ENCODE measurements around the gene FAM83D.

The FAM83D gene

GRCh38 chr20:38926142-38926933, at the start of gene FAM83D:
Gene FAM83D (plus strand): TSS chr20:38926417. CDS start chr20:38926443, 26 bp downstream.
- peak; percentile 93 to 98 for DNase-seq

DNA sequence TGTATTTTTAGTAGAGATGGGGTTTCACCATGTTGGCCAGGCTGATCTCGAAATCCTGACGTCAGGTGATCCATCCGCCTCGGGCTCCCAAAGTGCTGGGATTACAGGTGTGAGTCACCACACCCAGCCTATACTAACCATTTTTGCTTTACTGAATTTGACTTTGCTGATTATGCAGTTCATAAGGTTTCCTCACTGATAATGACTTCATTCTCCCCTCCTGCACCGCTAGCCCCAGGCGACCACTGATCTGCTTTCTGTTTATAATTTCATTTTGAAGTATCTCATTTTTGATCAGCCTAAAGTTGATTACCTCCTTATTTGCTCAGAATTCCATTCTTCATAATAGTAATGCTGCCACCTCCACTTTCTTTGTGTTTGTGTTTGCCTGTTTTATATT, 48.7 kb upstream of the FAM83D start:
- DNase-seq = no peak

DNA sequence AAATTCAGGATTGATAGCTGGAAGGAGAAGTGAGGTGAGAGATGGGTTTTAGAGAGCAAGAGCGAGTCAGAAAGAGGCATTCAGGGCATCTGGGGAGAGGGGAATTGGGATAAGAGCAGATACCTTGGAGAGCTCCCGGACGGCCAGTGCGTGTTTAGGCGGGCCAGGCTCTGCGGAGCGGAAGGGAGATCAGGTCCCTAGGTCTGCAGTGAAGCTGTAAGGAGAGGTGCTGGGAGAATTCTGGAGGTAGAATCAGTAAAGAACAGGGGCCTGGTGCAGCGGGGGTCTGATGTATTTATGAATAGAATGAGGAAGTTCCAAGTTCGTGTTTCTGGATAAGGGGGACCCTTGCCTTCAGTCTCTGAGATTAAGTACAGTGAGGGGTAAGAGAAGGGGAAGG, 47.4 kb upstream of the FAM83D start:
- no peak for DNase-seq

DNA sequence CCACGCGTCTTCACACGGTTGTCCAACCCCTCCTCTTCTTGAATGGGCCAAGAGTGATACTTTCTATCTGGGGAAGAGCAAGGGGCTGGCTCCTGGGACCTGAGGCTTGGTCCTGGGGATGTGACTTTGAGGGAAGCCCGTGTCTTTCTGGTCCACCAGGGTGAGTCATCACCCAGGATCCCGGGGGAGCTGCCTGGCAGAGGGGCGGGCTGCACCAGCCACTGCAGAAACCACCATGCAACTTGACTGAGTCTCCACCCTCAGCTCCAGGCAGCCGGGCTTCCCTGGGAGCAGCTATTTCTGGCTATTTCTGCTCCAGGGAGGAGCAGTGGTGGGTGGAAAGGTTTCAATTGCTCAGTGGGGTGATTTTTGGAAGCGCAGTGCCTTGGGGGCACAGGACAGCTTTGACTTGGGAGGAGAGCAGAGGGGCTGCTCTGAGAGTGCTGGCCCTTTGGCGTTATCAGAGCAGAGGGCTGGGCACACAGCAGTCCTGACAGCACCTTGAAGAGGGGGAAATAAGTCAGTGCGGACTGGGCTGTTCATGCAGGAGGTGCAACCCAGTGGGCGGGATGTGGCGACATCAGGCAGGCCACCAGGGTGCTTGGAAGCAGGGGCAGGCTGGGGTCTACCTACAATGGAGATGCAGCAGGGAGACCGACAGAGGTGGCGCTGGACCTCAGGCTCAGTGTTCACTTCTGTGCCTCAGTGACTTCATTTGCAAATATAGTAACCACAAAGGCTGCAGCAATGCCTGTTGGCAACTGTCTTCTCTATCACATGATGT, 45.1 kb upstream of the FAM83D start:
- no peak for DNase-seq

DNA sequence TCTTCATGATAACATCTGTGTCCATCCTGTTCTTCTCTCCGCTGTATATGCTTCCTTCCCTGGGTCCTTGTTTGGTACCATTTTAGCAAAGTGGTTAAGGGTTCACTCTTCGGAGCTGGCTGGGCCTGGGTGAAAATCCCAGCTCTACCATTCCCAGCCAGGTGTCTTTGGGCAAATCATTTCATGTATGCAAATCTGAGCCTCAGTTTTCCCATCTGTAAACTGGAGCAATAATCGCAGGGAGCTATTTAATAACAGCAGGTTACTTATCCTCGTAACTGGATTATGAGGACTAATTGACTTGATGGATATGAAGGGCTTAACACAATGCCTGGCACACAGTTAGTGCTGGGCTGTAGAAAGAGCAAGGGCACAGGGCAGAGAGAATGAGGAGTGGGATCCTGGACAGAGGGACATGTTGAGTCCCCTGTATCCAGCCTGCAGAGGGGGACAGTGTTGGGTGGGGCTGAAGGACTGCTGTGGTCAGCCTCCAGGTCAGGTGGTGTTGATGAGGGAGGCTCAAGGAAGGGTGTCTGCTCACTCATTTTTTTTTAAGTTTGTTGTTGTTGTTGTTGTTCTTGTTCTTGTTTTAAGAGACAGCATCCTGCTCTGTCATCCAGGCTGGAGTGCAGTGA, 44.3 kb upstream of the FAM83D start:
- no peak for DNase-seq

DNA sequence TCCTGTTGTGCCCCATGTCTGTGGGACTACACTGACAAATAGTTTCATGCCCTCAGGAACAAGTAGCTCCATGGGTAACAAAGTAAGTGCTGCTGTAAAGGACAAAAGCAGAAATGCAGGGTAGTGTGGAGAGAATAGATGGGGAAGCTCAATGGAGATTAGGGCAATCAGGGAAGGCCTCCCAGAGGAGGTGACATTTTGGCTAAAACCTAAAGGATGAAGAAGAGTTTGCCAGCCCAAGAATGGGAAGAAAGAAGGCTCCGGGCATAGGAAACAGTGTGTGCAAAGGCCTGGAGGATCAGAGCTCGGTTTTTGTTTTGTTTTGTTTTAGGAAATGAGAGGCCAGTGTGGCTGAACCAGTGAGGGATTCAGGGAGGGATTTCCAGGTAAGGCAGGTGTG, 43.6 kb upstream of the FAM83D start:
- no peak for DNase-seq

DNA sequence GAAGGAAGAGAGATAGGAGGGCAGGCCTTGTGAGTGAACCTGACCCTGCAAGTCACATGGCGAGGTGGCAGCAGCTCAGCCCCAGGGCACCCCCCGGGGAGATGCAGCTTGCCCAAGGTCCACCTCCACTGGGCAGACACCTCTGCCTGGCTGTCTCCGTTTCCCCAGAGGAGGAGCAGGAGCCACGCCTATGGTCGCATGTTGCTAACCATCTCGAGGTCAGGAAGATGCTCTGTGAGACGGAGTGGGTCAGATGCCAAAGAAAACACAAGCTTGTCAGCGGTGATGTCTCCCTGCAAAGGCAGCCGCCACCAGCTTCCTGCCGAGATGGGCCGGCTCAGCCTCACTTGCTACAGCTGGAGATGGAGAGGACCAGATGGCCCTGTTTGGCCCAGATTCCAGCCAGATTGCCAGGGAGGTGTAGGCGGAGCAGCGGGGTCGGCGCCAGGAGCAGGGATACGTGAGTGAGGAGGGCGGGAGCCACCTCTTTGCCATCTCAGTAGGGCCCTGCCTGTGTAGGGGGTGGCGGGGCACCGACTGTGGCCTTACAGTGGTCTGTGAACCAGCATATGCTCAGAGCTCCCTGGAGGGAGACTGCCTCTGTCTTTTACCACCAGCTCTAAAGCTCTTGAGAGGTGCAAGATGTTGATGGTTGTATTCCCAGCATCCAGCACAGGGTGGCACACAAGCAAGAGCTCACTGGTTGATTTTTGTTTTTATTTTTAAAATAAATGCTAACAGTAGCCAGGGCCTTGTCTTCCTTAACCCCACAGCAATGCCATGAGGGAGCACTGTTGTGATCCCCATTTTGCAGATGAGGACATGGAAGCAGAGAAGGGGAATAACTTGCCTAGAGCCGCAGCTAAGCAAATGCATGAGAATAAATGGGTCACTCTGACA, 42.9 kb upstream of the FAM83D start:
- DNase-seq = peak; percentile 58 to 71

DNA sequence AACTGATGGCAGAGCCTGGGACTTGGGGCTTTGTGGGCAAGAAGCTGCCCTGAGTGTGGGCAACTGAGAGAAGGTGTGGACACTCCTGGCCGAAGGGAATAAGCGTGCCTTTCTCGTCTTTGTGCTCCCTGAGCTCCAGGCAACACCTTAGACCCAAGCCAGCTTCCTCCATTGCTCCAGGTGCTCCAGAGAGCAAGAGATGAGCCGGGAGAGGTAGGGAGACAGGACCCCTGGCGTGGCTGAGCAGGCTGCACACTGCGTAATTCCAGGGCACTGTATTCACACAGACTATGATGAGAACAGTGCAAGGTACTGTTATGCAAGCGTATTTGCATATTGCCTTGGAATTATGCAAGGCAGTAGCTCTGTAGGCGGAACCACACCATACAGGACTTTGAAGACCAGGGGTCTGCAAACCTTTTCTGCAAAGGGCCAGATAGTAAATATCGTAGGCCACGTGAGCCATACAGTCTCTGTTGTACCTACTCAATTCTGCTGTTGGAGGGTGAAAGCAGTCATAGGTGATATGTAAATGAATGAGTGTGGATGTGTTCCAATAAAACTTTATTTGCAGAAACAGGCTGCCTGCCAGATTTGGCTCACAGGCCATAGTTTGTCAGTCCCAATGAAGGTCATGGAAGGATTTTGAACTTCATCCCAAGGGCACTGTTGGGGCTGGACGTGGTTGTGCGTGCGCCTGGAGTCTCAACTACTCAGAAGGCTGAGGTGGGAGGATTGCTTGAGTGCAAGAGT, 42.1 kb upstream of the FAM83D start:
- no peak for DNase-seq

DNA sequence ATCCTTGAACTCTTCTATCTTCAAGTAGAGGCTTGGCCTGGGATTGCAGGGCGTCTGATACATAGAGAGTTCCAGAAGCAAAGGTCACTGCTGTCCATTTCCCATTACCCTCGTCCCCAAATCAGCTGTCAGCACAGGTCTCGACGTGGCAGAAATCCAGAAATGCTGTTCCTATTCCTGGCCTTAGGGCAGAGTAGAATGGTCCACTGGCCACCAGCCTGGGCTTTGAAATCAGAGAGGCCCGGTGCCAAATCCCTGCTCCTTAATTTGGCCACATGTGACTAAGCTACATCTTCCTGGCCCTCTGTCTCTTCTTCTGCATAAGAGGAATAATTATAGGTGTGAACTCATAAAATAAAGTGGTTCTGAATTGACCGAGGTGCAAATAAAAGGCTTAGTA, 40.9 kb upstream of the FAM83D start:
- no peak for DNase-seq

DNA sequence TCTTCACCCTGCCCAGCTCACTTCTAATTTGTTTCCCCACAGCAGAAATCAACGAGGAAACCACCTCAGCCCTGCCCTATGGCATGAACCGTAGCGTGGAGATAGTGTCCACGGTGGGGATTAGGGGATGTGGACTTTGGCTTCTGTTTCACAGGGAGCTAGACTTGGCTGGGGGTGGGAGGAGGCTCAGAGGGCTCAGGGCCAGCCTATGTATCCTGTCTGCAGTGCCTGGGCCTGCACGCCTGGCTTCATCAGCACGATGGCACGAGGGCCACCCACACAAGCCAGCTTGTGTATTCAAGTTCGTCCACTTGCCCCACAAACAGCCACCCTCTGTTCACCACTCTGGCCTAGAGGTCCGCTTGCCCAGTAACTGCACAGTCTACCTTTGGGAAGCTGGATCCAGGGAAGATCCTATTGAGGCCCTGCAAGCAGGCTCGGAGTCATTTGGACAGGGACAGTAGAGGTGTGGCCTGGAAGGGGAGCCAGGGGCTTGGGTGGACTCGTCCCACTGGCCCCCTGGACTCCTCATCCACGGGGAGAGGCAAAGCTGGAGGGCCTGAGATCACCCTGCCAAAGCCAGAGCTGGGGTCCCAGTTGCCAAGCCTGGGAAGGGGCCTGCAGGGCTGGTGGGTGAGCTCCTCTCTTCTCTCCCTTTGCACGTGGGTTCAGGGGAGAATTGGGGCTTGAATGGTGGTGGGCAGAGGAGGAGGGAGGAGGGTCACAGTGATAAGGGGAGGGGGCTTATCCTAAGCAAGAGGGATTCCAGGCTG, 38.0 kb upstream of the FAM83D start:
- no peak for DNase-seq

DNA sequence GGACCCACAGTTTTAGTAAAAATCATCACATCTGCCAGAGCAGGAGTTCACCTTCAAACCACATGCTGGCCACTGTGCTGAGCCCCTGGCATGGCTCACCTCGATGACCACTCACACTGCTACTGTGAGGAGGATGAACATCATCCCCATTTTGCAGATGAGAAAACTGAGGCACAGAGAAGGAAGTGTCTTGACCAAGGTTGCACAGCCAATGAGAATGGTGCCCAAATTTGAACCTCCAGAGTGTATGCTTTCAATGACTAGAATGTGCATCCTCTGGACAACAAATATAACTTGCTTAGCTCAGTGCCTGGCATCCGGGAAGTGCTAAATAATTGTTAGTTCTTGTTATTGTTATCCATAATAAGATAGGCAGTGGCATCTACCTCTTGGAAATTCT, 37.2 kb upstream of the FAM83D start:
- DNase-seq = no peak

GRCh38 chr20:38889792-38890496, 36.3 kb upstream of the FAM83D start:
- no peak for DNase-seq

DNA sequence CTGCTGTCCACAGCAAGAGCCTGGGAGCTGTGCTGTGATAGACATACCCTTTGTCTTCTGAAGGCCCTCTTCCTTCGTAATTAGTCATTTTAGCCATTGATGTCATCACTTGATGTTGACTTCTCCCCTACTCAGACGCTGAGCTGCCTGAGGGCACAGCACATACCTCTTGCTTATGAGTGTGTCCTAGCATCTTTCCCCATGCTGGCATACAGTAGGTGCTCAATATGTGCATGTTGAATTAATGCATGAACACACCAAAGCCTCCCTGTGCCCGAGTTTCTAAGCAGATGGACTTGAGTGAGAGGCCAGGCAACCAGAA, 35.8 kb upstream of the FAM83D start:
- no peak for DNase-seq

DNA sequence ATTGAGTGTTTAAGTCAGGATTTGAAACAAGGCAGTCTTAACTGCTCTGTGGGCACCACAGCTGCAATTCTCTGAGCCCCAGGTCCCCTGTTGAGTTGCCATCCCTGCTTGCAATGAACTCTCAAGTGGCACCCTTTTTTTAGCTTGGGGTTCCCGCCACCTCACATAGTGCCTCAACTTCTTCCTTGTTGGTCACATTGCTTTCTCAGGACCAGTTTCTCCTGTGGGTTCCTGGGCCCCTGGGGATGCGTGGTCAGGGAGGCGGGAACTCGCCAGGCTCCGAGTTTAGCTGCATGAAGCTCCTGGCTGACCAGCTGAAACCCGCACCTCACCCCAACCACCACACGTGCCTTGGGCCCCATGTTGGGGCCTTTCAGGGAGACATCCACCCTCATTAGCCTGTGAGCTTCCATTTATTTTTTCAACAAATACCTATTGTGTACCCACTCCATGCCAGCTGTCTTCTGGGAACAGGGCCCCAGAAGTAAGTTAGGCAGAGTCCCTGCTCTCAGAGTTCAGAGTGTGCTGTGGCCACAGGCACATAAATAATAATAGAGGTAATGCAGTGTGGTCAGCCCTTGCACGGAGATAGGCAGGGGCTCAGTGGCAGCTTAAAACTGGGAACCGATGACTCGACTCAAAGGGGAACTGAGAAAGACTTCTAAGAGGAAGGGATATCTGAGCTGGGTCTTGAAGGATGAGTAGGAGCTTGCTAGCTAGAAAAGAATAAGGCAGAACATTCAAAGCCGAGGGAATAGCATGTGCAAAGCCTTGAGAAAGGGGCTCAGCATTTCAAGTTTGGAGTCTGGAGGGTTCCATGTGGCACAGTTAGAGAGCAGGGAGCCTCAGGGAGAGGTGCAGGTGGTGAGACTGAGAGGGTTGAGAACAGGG, 33.9 kb upstream of the FAM83D start:
- no peak for DNase-seq

DNA sequence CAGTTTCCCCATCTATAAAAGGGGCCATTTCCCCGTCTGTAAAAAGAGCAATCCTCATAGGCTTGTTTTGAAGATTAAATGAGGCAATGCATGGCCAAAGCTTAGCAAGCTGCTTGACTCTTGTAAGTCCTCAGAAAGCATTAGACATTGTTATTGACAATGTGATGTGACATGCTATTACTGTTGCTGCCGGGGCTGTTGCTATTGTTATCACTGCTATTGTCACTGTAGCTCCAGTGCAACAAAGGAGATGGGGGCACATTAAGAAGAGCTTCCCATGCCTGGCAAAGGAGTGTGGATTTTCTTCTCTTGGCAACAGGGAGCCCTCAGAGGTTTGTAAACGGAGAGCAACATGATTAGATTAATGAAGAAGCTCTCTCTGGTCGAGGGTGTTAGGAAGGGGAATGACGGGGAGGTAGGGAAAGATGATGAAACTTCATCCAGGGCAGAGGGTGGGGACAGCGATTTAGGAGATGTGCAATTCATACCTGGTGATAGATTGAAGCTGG, 33.1 kb upstream of the FAM83D start:
- DNase-seq = no peak

GRCh38 chr20:38893565-38894090, 32.6 kb upstream of the FAM83D start:
- peak in 1 of 2 experiments; percentile 33 for DNase-seq

GRCh38 chr20:38894091-38894847, 31.9 kb upstream of the FAM83D start:
- no peak for DNase-seq

Measured in SHP77 (cell line).